Psoas muscle (tissue), 8 donors: ENCODE measurements around the gene HRK. TPM values are rescaled to one million over a fixed set of nuclear protein-coding genes. Genes with fewer than 3 reads are reported as not detected.
A peak's percentile ranks its signal among the peaks of the same experiment; 100 is the strongest.

ENCODE experiments used
- ATAC-seq, 4 donors: fragments of 200-7000 bp; cut with Tn5 transposase; one replicate each; pipeline ENCODE4 v1.9.1; 2020; ENCODE audit warnings: moderate library complexity in 3 of 4, mild to moderate bottlenecking in 2 of 4
- DNase-seq, 2 donors: peaks; one replicate each; pipeline ENCODE4 v3.0.0-alpha.2; 2020
- H3K27ac ChIP-seq: fragments of 200-600 bp; one replicate; pipeline ENCODE4 v1.8.0; 2022
- H3K27me3 ChIP-seq, 3 donors: fragments of 200-600 bp in 1 of 3; one replicate each; pipeline versions ENCODE4 v1.6.1 to v1.8.0; 2013 to 2022; ENCODE audit warnings: low read length in 2 of 3, mild to moderate bottlenecking in 2 of 3, moderate library complexity in 1 of 3; ENCODE audit not compliant: insufficient read depth in 3 of 3
- H3K36me3 ChIP-seq, 2 donors: fragments of 200-600 bp in 1 of 2; one replicate each; pipeline versions ENCODE4 v1.6.1 to v1.8.0; 2013 to 2022; ENCODE audit warnings: low read depth in 1 of 2, mild to moderate bottlenecking in 1 of 2, moderate library complexity in 1 of 2; ENCODE audit not compliant: insufficient read depth in 1 of 2
- H3K4me1 ChIP-seq: fragments of 200-600 bp; one replicate; pipeline ENCODE4 v1.8.0; 2022
- H3K4me3 ChIP-seq: fragments of 200-600 bp; one replicate; pipeline ENCODE4 v1.8.0; 2022; ENCODE audit warnings: mild to moderate bottlenecking
- H3K9me3 ChIP-seq: fragments of 200-600 bp; one replicate; pipeline ENCODE4 v1.8.0; 2022
- CTCF ChIP-seq: fragments of 200-600 bp; IDR thresholded peaks from one replicate; pipeline ENCODE4 v1.8.0; 2022; ENCODE audit warnings: antibody characterized with exemption
- WGBS, 3 donors: extraction: QIAGEN DNeasy Blood & Tissue Kit; methylation state at CpG; one replicate each; pipeline versions ENCODE4 v1.1.6 to v1.1.7; 2013; 5-methylcytosine and 5-hydroxymethylcytosine counted together
- intact Hi-C, 2 donors: fragments of 100-400 bp; cut with DNase I; formaldehyde crosslinking; loops; one replicate each; pipeline versions ENCODE4 v1.11.0 to v1.14.2; 2022
- long read RNA-seq, 2 donors: library from polyadenylated mRNA; unstranded; transcript quantifications; one replicate each; pipeline ENCODE4 v2.0.0, GENCODE V29; 2021
- polyA plus RNA-seq, 3 donors: library from polyadenylated mRNA; stranded (reverse); fragments of 200-250 nt; gene quantifications; one replicate each; pipeline ENCODE4 v1.2.3, GENCODE V29; 2013
- total RNA-seq, 4 donors: library from RNA; stranded (reverse); fragmentation: NEBNext Ultra II Directional in 2 of 4; extraction: Animal tissue kit (Norgen Biotek cat#: 25700) in 2 of 4; gene quantifications; one replicate each; pipeline versions ENCODE4 v1.2.1 to v1.2.4, GENCODE V29; 2021 to 2023
- donor health status: healthy with polysubstance abuse.
- donor health status: DM: no; HTN: no; CAD: no; lungs with moderate emphysema.
- donor health status: Bipolar disorder and iron deficiency.
- donor health status: healthy.
- donor health status: DM: yes; HTN: yes; CAD: no.
- donor health status: DM: no; HTN: no; CAD: no.
- donor health status: DM: no; HTN: no; CAD: no.
- donor health status: DM: yes; HTN: yes; CAD: no.

The HRK gene
- under 1 TPM in 2 of 4 donors, not detected in 2; 0.15 to 0.60 TPM for total RNA-seq
- polyA plus RNA-seq: under 1 TPM; under 0.01 to 0.01 (median 0.01) TPM
- long read RNA-seq, donor 1: 0 reads
- long read RNA-seq, donor 2, partial matches to known transcripts: 0 of 1 reads
- long read RNA-seq, donor 2, other reads (novel, unspliced or antisense): 1 of 1 reads

- no peak for DNase-seq
- no peaks in the 10 kb centered on the region for H3K9me3 ChIP-seq
- 0 to 1% (median 1%) methylated on average over 33 to 49 of the region's 49 CpGs for WGBS, 3 donors
- peaks cover 34% of the 10 kb centered on the region for H3K4me1 ChIP-seq
- H3K27ac ChIP-seq: no peak within 1 kb of the TSS
- peaks cover 0 to 65% (median 33%) of the 10 kb centered on the region in 3 donors for H3K27me3 ChIP-seq
- intact Hi-C loops: loop anchor here in 1 of 2 donors (5.0 kb wide), 1 partner anchor 179 kb away; no protein-coding TSS in a partner anchor
- H3K36me3 ChIP-seq: no peaks in the 10 kb centered on the region
- ATAC-seq: peak in 1 of 4 donors; percentile 33
- peak within 1 kb of the TSS; percentile 62 for H3K4me3 ChIP-seq
- no peak for TF ChIP-seq CTCF
Measured at GRCh38 chr12:116881325-116881876, at the start of gene HRK. Gene HRK (minus strand): TSS chr12:116881441. CDS start chr12:116881307, 134 bp downstream.

GRCh38 chr12:116929885-116930284 lies 48.6 kb upstream of the HRK start:
- Histone ChIP-seq H3K27ac (no peak overlapping the region), H3K36me3 (peaks cover 4 to 18% of the 10 kb centered on the region in 2 donors), H3K4me1 (peaks cover 21% of the 10 kb centered on the region), H3K4me3 (no peak overlapping the region), H3K27me3 (no peaks in the 10 kb centered on the region), H3K9me3 (no peaks in the 10 kb centered on the region)
- intact Hi-C loops: no loop called here
- no peak for TF ChIP-seq CTCF
- no peak for ATAC-seq
- DNase-seq: no peak

- ATAC-seq (no peak), DNase-seq (no peak)
- H3K9me3 ChIP-seq: no peaks in the 10 kb centered on the region
- no peak overlapping the region for H3K27ac ChIP-seq
- intact Hi-C loops: no loop called here
- WGBS, 3 donors: 94 to 96% (median 94%) methylated on average over 5 of the region's 5 CpGs
- no peak overlapping the region for H3K4me3 ChIP-seq
- peaks cover 8% of the 10 kb centered on the region for H3K4me1 ChIP-seq
- peaks cover 4 to 18% of the 10 kb centered on the region in 2 donors for H3K36me3 ChIP-seq
- no peaks in the 10 kb centered on the region for H3K27me3 ChIP-seq
- no peak for TF ChIP-seq CTCF
Measured at GRCh38 chr12:116928504-116928903, 47.3 kb upstream of the HRK start.

GRCh38 chr12:116927244-116927940 lies 46.2 kb upstream of the HRK start:
- Histone ChIP-seq H3K4me3 (no peak overlapping the region), H3K27me3 (no peaks in the 10 kb centered on the region), H3K4me1 (no peaks in the 10 kb centered on the region), H3K36me3 (peaks cover 4 to 18% of the 10 kb centered on the region in 2 donors), H3K9me3 (no peaks in the 10 kb centered on the region), H3K27ac (no peak overlapping the region)
- intact Hi-C loops: no loop called here
- no peak for TF ChIP-seq CTCF
- DNase-seq (no peak), ATAC-seq (no peak)
- 76 to 85% (median 78%) methylated on average over 9 of the region's 9 CpGs for WGBS, 3 donors
